Cortex of kidney (tissue), 1 donor: ENCODE measurements around the gene FBXO10.
"Not testable (repeated sequence)": the region's sequence is repeated elsewhere in the genome, so short reads cannot be mapped to it uniquely, and the experiment has no call there.

Experiments
- DNase-seq: peaks from one replicate; lab custom pipeline; 2025; lab: John Stamatoyannopoulos, UW

FBXO10 gene

GRCh38 chr9:37511016-37512010 lies 64.9 kb downstream of the FBXO10 start:
- DNase-seq, result no peak

DNA sequence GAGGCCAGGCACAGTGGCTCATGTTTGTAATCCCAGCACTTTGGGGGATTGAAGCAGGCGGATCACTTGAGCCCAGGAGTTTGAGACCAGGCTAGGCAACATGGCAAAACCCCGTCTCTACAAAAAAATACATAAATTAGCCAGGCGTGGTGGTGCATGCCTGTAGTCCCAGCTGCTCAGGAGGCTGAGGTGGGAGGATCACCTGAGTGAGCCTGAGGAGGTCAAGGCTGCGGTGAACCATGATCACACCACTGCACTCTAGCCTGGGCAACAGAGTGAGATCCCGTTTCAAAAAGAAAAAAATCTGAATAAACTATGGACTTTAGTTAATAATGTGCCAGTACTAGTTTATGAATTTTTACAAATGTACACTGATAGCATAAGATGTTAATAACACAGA lies 66.1 kb downstream of the FBXO10 start:
- not testable (repeated sequence) for DNase-seq

DNA sequence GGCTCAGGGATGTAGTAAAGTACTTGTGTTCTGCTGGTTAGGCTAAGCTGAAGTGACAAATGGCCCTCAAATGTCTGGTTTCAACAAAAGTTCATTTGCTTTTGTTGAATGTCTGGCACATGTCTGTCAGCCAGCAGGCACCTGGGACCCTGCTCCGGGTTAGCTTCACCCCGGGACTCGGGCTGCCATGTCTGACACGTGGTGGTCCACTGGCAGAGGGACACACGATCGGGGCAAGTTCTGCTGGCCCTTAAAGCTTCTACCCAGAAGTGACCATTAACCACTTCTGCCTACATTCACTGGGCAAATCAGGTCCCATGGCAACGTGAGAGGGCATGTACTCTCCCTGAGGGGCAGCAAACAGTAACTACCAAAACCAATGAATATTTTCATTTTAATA lies 66.6 kb downstream of the FBXO10 start:
- DNase-seq, result no peak

- no peak for DNase-seq
Measured at GRCh38 chr9:37508834-37509206, 67.4 kb downstream of the FBXO10 start.

GRCh38 chr9:37508135-37508833 lies 67.9 kb downstream of the FBXO10 start:
- no peak for DNase-seq

- no peak for DNase-seq
Measured at GRCh38 chr9:37507566-37508134, 68.5 kb downstream of the FBXO10 start.

DNA sequence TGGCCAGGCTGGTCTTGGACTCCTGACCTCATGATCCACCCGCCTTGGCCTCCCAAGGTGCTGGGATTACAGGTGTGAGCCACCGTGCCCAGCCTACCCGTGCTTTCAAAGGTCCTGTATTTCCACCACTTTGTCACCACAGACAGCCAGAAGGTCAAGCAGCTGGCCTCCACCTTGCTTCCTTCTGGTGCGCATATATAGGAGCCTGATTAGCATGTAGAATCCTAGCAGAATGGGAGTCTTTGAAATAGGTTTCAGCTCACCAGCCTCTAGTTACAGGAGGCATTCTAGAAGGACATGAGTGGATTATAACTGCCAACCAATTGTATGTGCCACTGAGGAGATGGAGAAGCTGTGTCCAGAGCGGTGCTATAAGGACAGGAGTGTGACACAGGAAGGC lies 71.6 kb downstream of the FBXO10 start:
- DNase-seq, result no peak

DNA sequence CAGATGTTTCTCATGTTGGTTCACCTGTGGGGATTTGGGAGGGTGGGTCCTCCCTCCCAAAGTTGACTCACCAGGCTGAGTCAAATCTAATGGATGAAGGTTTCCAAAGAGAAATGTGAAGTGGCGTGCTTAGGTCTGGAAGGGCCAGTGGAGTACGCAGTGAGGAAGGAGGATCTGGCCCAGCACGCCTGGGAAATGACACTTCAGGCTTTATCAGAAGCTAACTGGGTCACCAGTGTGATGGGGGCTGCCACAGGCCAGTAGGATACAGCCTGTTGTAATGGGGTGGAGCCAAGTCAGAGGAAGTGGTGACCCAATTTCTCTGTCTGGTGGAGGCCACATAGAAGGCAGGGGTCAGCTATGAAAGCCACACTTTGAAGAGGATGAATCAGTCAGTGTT lies 72.4 kb downstream of the FBXO10 start:
- DNase-seq, result no peak

DNA sequence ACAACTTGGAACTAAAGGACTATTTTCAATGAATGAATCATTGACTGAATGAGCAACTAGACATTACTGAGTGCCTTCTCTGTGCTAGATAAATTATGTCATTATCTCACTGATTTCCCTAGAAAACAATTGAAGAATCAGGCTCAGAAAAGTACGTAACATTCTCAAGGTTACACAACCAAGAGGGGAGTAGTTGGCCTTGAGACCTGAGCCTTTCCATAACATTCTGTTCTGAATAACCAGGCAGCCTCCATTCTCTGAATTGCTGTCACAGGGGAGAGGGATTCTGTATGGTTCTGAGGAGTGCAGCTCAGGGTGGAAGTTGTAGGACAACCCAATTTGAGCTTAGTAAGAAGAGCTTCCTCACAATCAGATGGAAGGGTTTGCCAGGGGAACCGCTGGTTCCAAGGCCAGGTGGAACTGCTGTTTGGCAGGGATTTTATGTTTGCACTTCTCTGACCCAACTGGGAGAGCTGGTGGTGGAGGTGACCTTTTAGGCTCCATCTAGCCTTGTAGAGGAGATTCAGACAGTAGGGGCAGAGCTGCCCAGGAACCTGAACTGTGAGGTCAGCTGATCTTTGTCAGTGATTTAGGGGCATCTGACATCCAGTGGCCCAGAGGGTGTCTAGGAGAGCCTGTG lies 74.1 kb downstream of the FBXO10 start:
- no peak for DNase-seq

DNA sequence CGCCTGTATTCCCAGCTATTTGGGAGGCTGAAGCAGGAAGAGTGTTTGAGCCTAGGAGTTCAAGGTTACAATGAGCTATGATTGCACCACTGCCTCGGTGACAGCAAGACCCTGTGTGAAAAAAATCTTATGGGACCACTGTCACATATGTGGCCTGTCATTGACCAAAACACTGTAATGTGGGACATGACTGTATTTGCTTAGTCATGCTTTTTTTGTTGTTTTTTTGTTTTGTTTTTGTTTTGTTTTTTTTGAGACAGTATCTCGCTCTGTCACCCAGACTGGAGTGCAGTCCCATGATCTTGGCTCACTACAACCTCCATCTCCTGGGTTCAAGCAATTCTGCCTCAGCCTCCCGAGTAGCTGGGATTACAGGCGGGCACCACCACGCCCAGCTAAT lies 76.9 kb downstream of the FBXO10 start:
- no peak for DNase-seq

DNA sequence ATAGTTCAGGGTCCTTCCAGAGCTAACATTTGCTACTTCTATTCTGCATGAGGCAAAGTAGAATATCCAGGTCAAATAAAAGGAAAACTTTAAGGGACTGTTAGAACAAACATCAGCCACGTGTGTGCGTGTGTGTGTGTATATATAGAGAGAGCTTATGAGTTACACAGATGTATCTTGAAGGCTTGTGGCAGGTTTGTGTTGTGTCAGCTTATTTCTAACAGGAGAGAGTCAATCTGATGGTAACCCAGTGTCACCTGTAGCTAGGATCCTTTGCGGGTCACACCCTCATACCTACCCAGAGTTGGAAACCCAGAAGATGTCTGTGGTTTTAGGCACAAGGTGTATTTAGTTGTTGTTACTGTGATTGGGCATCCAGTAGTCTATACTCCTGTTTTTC lies 77.7 kb downstream of the FBXO10 start:
- DNase-seq, result no peak

DNA sequence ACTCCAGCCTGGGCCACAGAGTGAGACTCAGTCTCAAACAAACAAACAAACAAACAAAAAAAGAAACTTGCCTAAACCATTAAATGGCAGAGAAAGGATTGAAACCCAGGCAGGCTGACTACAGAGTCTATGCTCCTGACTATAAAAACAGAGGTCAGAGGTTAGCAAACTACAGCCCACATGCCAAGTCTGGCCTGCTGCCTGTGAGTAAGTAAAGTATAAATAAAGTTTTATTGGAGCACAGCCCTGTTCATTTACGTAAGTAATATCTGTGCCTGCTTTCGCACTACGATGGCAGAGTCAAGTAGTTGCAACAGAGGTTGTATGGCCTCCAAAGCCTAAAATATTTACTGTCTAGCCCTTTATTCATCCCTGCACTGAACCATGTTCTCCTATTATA lies 78.9 kb downstream of the FBXO10 start:
- no peak for DNase-seq

DNA sequence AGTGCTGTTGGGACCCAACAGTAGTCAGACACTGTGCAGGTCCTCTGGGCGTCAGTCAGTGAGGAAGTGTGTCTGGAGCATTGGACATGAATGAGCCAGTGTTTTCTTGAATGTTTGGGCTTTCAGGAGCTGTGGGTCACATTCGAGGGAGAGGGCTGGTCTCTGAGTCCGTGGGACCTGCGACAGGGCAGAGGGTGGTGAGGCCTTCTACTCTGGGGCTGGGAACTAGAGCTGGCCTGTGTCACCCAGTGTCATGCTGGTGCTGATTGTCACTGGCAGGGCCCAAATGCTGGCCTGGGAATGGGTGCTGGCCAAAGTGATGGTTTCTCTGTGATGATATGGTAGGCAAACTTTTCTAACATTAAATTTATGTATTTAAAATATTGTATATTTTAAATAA lies 80.2 kb downstream of the FBXO10 start:
- no peak for DNase-seq

GRCh38 chr9:37495571-37495970 lies 80.6 kb downstream of the FBXO10 start:
- no peak for DNase-seq

- no peak for DNase-seq
Measured at GRCh38 chr9:37491939-37492338, 84.2 kb downstream of the FBXO10 start.

- no peak for DNase-seq
Measured at GRCh38 chr9:37486616-37487548, 89.3 kb downstream of the FBXO10 start.

GRCh38 chr9:37486256-37486615 lies 89.9 kb downstream of the FBXO10 start:
- no peak for DNase-seq

- peak; percentile 53 for DNase-seq
Measured at GRCh38 chr9:37485389-37486255, 90.6 kb downstream of the FBXO10 start, which contains the start of gene POLR1E. POLR1E (plus strand) TSS chr9:37485948; CDS start chr9:37486048, 100 bp downstream.

GRCh38 chr9:37480759-37481158 lies 95.4 kb downstream of the FBXO10 start:
- DNase-seq, result no peak

DNA sequence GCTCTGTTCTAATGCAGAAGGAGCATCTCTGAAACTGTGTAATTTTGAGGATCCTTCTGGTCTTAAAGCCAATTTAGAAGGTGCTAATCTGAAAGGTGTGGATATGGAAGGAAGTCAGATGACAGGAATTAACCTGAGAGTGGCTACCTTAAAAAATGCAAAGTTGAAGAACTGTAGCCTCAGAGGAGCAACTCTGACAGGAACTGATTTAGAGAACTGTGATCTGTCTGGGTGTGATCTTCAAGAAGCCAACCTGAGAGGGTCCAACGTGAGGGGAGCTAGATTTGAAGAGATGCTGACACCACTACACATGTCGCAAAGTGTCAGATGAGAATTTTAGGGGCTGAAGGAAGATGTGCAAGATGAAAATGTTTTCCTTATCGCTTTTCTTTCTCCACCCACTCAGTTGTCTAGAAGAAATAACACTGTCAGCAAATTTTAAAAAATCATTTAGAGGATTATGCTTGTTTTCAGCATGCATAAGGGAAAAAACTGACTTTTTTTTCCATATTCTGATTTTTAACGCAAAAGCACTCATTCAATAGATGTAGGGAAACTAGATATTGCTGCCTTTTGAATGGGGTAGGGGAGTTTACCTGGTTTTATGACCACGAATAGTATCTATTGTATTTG lies 98.1 kb downstream of the FBXO10 start:
- DNase-seq, result not testable (repeated sequence)
